ENCODE measurements around the gene HOXC12. TPM values are rescaled to one million over a fixed set of nuclear protein-coding genes. Genes with fewer than 3 reads are reported as not detected.

HOXC12 gene
- total and polyA plus RNA-seq, 4 donors: not detected

GRCh38 chr12:54005531-54005852, 50.8 kb downstream of the HOXC12 start:
- 3 to 7% methylated on average over 26 of the region's 26 CpGs for WGBS, 2 donors
- Histone ChIP-seq H3K27me3 (ENCODE audit: control insufficient read depth in 3 of 3, insufficient read depth in 3 of 3, low read length in 2 of 3) (peaks cover 9 to 96% (median 81%) of the 10 kb centered on the region in 3 donors), H3K27ac (ENCODE audit: low read depth in 1 of 2, low read length in 1 of 2) (no peak overlapping the region), H3K36me3 (ENCODE audit: control insufficient read depth in 4 of 4, insufficient read depth in 4 of 4, low read length in 4 of 4) (no peaks in the 10 kb centered on the region), H3K9me3 (ENCODE audit: control insufficient read depth in 4 of 4, insufficient read depth in 3 of 4, low read length in 3 of 4) (peaks cover 0 to 3% (median 0%) of the 10 kb centered on the region in 4 donors), H3K4me1 (ENCODE audit: control insufficient read depth in 5 of 5, insufficient read depth in 5 of 5, low read length in 5 of 5) (peaks cover 0 to 22% (median 3%) of the 10 kb centered on the region in 5 donors), H3K4me3 (no peak overlapping the region), H3K9ac (ENCODE audit: insufficient read depth in 1 of 2, low read length in 2 of 2) (no peak overlapping the region)
- no peak for TF ChIP-seq CTCF (IDR thresholded peaks at IDR 0.05; ENCODE audit: control extremely low read depth, extremely low read depth)
- DNase-seq (no peak), ATAC-seq (ENCODE audit: insufficient read depth, low FRiP score) (no peak)

- peak; percentile 95 for TF ChIP-seq CTCF (IDR thresholded peaks at IDR 0.05; ENCODE audit: control extremely low read depth, extremely low read depth)
- no peaks in the 10 kb centered on the region for H3K36me3 ChIP-seq (ENCODE audit: control insufficient read depth in 4 of 4, insufficient read depth in 4 of 4, low read length in 4 of 4)
- no peak overlapping the region for H3K27ac ChIP-seq (ENCODE audit: low read depth in 1 of 2, low read length in 1 of 2)
- DNase-seq (peak; percentile 89 to 91 (median 90)), ATAC-seq (ENCODE audit: insufficient read depth, low FRiP score) (peak; percentile 90)
- WGBS, 2 donors: 2 to 4% methylated on average over 39 of the region's 39 CpGs
- H3K4me3 ChIP-seq: no peak overlapping the region
- peaks cover 0 to 3% (median 0%) of the 10 kb centered on the region in 4 donors for H3K9me3 ChIP-seq (ENCODE audit: control insufficient read depth in 4 of 4, insufficient read depth in 3 of 4, low read length in 3 of 4)
- H3K9ac ChIP-seq (ENCODE audit: insufficient read depth in 1 of 2, low read length in 2 of 2): peak overlapping the region in 1 of 2 donors; percentile 59
- H3K27me3 ChIP-seq (ENCODE audit: control insufficient read depth in 3 of 3, insufficient read depth in 3 of 3, low read length in 2 of 3): peaks cover 9 to 96% (median 83%) of the 10 kb centered on the region in 3 donors
- H3K4me1 ChIP-seq (ENCODE audit: control insufficient read depth in 5 of 5, insufficient read depth in 5 of 5, low read length in 5 of 5): peaks cover 0 to 20% (median 3%) of the 10 kb centered on the region in 5 donors
Observed at GRCh38 chr12:54005853-54006558, 51.3 kb downstream of the HOXC12 start.

- DNase-seq (peak in 1 of 3 donors; percentile 54), ATAC-seq (ENCODE audit: insufficient read depth, low FRiP score) (no peak)
- Histone ChIP-seq H3K9me3 (ENCODE audit: control insufficient read depth in 4 of 4, insufficient read depth in 3 of 4, low read length in 3 of 4) (peaks cover 0 to 3% (median 0%) of the 10 kb centered on the region in 4 donors), H3K36me3 (ENCODE audit: control insufficient read depth in 4 of 4, insufficient read depth in 4 of 4, low read length in 4 of 4) (no peaks in the 10 kb centered on the region), H3K4me3 (no peak overlapping the region), H3K27ac (ENCODE audit: low read depth in 1 of 2, low read length in 1 of 2) (no peak overlapping the region), H3K27me3 (ENCODE audit: control insufficient read depth in 3 of 3, insufficient read depth in 3 of 3, low read length in 2 of 3) (peaks cover 9 to 97% (median 85%) of the 10 kb centered on the region in 3 donors), H3K4me1 (ENCODE audit: control insufficient read depth in 5 of 5, insufficient read depth in 5 of 5, low read length in 5 of 5) (peaks cover 0 to 20% (median 3%) of the 10 kb centered on the region in 5 donors), H3K9ac (ENCODE audit: insufficient read depth in 1 of 2, low read length in 2 of 2) (peak overlapping the region in 1 of 2 donors; percentile 59)
- 15 to 20% methylated on average over 22 of the region's 22 CpGs for WGBS, 2 donors
- no peak for TF ChIP-seq CTCF (IDR thresholded peaks at IDR 0.05; ENCODE audit: control extremely low read depth, extremely low read depth)
Observed at GRCh38 chr12:54006559-54007220, 52.0 kb downstream of the HOXC12 start.
